HG02970 (cell line): ENCODE measurements around the gene CRELD1.

Source experiments
- ATAC-seq: cut with Tn5 transposase; IDR thresholded peaks from one replicate; pipeline ENCODE4 v1.9.1; 2021; ENCODE audit warnings: mild to moderate bottlenecking, moderate library complexity, moderate number of reproducible peaks; ENCODE audit not compliant: unreplicated experiment, low FRiP score

Gene CRELD1

DNA sequence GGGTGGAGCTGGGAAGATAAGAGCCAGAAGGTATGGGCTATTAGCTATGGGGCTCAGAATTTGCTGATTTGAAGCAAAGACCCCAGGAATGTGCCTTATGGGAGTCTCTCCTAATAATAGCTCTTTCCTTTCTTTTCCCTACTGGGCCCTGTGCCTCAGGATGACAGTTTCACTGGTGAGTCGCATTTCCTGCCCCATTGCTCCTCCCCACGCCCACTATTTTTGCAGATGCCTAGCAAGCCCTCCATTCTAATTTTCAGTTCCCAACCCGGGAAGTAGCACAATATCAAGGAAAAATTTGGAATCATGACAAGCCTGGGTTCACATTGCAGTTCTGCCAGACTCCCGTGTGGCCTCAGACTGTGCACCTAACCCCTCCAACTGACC, 30.4 kb upstream of the CRELD1 start:
- ATAC-seq, result no peak

DNA sequence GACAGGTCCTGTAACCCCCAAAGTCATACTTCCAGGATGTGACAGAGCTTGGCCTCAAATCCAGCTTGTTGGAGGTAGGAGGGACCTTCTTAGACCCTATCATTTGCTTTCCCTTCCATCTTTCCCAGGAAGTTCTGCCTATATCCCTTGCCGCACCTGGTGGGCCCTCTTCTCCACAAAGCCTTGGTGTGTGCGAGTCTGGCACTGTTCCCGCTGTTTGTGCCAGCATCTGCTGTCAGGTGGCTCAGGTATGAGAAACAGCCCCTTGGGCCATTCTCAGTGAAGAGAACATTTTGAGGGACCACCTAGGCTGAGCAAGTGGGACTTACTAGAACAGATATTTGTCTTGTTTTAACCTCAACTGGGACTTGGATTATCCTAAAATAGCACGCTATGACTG, 29.7 kb upstream of the CRELD1 start:
- no peak for ATAC-seq

DNA sequence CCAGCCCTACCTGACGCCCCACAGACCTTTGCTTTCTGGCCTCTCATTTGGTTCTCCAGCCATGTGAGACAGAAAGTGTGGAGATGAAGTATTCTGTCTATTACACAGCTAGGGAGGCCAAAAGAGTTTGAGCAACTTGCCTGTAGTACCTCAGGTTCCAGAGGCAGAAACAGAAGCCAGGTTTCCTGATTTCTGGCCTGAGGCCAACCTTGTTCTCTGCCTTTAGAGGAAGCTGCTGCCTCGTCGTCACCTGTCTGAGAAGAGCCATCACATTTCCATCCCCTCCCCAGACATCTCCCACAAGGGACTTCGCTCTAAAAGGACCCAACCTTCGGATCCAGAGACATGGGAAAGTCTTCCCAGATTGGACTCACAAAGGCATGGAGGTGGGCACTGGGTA, 27.2 kb upstream of the CRELD1 start:
- no peak for ATAC-seq

DNA sequence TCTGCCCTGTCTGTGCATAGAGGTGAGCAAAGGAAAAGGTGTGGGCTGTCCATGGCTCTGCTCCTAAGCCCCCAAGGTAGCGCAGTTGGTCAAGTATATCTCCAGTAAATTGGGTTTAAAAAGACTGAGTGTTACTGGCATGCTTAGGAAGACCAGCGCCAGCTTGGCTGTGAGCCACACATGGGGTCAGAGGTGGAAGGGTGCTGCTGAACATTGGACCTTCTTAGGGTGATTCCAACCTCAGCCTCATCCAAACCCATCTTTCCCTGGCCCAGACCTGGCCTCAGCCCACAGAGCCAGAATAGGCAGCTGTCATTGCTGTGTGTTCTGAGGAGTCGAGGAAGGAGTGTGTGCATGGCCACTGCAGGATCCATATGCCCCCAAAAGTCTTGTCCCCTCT, 25.3 kb upstream of the CRELD1 start:
- no peak for ATAC-seq

DNA sequence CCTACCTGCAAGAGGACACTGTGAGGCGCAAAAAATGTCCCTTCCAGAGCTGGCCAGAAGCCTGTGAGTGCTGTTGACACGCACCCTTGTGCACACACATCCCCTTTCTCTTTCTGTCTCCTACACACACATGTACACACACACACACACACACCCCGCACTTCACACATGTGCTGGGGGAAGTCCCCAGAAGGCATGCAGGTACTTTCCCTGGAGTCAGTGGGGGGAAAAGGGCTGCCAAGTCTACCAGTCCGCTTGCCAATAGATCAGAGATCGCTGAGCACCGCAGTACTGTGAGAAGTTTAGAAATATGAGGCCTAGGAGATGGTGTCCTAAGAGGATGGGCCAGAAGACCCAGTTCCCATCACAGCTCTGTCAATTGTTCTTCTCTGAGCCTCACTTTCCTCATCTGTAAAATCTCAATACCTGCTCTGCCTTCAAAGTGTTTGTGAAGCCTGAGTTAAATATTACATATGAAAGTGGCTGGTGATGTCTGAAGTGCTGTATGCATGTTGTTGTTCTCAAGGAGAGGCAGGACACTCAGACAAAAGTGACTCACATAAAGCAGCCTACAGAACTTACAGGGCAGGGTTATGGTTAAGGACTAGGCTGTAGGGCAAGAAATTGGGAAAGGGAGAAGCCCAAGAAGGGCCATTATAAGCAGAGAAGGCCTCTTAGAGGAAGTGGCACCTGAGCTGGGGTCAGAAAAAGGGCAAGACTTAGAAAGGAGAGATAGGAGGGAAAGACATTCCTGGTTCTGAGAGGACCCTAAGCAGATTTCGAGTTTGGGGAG, 24.2 kb upstream of the CRELD1 start:
- no peak for ATAC-seq

DNA sequence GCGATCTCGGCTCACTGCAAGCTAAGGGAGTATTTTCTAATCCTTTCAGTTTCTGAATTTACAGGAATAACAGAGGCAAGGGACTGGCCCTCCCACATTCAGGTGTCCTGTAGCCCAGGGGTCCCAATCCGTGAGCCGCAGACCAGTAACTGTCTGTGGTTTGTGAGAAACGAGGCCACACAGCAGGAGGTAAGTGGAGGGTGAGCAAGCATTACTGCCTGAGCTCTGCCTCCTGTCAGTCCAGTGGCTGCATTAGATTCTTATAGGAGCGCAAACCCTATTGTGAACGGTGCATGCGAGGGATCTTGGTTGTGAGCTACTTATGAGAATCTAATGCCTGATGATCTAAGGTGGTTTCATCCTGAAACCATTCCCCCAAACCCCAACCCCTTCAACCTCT, 21.8 kb upstream of the CRELD1 start:
- no peak for ATAC-seq

DNA sequence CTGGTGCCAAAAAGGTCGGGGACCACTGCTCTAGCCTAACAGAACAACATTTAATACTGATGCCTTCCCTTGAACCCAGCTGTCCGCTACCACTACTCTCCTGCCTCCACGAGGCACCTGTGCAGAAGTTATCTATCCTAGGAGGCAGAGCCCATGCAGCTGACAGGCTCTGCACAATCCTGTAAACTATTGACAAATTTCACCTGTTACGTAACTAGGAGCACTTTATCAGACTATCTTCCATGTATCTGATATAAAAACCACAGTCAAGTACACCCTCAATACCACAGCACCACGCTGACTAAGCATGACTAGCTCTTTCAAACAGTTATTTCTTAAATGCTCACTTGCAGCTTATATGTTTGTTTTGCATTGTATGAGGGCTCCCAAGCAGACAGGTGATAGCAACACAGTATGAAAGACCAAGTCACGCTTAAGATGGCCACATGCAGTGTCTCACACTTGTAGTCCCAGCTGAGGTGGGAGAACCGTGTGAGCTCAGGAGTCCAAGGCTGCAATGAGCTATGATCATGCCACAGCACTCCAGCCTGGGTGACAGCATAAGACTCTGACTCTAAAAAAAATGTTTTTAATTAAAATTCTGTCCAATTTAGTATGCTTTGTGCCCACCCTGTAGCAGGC, 21.2 kb upstream of the CRELD1 start:
- ATAC-seq, result no peak

DNA sequence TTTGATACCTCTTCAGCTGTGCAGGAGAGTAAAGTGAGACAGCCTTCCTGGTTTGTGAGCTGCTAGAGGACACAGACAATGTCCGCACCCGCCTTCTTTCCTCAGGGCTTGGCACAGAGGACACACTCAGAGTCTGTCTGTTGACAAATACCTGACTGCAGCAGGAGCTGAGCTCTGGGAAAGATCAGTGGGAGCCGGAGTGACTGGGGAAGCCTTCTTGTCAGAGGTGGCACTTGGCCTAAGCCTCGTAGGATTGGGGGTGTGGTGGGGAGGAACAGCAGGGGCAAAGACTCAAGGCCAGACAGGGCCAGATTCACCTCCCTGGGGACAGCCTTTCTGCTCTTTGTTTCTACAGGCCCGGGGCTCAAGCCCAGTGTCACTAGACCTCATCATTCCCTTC, 20.0 kb upstream of the CRELD1 start:
- ATAC-seq, result no peak

DNA sequence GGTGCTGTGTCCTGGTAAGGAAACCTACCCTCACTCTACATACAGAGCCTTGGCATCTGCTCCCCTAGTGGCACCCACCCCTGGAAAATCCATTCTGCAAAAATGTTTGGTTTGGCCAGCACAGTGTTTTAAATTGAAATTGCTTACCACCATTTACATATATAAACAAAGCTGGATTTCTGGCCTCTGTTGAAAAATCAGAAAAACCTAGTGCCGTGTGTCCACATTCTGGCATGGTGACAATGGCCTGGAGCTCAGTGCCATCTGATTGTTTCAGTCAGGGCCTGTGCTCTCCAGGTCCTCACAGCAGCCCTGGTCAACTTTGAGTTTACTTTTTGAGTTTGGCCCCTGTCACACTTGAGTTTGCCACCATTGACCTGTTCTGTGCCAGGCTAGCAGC, 19.6 kb upstream of the CRELD1 start:
- no peak for ATAC-seq

DNA sequence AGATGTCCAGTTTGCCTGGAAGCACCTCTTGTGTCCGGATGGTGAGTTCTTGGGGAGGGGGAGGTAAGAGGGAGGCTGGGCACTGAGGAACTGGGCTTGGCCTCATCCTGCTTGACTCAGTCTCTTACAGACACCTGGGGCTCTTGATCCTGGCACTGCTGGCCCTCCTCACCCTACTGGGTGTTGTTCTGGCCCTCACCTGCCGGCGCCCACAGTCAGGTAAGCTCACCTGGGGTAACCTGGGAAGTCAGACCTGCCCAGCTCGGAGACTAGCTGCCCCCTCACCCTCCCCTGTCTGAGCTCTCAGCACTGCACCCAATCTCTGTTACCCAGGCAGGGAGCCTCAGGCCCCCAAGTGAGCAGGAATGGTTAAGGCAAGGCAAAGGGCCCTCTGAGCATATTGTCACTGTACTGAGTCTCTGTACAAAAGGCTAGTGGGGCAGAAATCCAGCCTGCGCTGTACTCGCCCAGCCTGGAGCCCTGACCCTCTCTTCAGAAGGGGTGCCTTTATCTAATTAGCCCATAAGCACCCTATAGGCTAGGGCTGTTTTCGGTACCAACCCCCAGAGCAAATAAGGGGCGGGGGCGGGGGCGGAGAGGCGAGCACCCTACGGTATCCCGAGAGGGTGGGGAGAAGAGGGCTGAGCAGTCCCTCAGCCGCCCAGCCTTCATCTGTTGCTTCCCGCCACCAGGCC, 18.9 kb upstream of the CRELD1 start:
- ATAC-seq, result no peak

DNA sequence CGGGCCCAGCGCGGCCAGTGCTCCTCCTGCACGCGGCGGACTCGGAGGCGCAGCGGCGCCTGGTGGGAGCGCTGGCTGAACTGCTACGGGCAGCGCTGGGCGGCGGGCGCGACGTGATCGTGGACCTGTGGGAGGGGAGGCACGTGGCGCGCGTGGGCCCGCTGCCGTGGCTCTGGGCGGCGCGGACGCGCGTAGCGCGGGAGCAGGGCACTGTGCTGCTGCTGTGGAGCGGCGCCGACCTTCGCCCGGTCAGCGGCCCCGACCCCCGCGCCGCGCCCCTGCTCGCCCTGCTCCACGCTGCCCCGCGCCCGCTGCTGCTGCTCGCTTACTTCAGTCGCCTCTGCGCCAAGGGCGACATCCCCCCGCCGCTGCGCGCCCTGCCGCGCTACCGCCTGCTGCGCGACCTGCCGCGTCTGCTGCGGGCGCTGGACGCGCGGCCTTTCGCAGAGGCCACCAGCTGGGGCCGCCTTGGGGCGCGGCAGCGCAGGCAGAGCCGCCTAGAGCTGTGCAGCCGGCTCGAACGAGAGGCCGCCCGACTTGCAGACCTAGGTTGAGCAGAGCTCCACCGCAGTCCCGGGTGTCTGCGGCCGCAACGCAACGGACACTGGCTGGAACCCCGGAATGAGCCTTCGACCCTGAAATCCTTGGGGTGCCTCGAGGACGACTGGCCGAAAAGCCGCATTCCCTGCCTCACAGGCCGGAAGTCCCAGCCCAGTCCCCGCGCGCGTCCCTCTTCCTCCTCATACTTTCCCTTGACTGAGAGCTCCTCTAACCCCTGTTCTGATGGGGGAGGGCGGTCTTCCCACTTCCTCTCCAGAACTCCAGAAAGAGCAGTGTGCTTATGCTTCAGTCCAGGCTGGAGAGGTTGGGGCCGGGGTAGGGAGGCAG, 18.1 kb upstream of the CRELD1 start:
- ATAC-seq, result no peak

DNA sequence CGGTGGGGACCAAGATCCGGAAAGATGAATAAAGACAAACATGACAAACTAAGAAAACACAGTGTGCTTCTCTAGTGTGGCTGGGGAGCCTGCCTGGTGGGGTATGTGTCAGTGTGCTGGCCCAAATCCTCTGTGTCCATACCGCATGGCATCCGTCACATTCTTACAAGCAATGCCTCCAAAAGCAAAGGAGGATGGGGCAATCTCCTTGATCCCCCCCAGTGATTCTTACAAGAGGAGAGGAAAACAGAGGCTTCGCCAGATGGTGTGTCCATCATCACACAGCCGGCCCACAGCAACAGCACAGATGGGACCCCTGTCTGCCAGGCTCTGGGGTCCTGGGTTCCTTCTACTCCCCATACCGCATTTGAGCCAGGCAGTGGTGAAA, 17.3 kb upstream of the CRELD1 start:
- ATAC-seq, result no peak

DNA sequence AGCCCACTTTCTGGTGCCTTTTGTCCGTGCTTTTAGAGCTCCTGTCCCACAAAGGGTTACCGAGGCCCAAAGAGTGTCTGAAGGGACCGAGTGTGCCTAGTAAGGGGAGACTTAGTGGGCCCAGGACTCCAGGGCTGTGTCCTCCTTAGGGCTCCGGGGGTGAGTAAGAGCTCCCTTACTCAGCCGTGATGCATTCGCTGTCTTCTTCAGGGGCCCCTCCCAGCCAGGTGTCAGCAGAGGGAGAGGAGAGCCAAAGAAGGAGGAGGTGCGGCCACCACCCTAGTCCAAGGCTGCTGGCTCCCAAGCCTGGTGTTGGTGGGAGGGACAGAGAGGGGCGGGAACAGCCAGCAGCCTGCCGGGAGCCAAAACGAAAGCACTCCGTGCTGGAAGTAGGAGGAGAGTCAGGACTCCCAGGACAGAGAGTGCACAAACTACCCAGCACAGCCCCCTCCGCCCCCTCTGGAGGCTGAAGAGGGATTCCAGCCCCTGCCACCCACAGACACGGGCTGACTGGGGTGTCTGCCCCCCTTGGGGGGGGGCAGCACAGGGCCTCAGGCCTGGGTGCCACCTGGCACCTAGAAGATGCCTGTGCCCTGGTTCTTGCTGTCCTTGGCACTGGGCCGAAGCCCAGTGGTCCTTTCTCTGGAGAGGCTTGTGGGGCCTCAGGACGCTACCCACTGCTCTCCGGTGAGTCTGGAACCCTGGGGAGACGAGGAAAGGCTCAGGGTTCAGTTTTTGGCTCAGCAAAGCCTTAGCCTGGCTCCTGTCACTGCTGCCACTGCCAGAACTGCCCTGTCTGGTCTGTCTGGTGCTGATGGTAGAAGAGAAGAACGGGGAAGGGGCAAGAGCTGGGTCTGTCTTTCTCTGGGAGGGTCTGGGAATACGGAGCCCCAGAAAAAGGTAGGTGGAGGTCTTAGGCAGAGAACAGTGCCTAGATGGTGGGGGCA, 16.6 kb upstream of the CRELD1 start, which contains the start of gene IL17RC:
IL17RC (plus strand) TSS at position 365 of the 947 bp plus-strand sequence; CDS start at position 583, 218 bp downstream.
- no peak for ATAC-seq

DNA sequence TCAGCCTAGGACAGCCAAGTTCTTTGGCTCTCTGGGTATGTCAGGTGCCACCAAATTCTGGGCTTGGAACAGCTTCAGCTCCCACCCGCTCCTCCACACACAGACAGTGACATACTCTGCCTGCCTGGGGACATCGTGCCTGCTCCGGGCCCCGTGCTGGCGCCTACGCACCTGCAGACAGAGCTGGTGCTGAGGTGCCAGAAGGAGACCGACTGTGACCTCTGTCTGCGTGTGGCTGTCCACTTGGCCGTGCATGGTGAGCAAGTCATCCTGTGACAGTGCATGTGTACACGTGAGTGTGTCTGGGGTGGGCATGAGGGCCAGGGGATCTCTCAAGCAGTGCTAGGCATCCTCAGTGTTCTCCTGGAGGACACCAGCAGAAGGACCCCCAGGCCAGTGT, 15.8 kb upstream of the CRELD1 start:
- no peak for ATAC-seq

DNA sequence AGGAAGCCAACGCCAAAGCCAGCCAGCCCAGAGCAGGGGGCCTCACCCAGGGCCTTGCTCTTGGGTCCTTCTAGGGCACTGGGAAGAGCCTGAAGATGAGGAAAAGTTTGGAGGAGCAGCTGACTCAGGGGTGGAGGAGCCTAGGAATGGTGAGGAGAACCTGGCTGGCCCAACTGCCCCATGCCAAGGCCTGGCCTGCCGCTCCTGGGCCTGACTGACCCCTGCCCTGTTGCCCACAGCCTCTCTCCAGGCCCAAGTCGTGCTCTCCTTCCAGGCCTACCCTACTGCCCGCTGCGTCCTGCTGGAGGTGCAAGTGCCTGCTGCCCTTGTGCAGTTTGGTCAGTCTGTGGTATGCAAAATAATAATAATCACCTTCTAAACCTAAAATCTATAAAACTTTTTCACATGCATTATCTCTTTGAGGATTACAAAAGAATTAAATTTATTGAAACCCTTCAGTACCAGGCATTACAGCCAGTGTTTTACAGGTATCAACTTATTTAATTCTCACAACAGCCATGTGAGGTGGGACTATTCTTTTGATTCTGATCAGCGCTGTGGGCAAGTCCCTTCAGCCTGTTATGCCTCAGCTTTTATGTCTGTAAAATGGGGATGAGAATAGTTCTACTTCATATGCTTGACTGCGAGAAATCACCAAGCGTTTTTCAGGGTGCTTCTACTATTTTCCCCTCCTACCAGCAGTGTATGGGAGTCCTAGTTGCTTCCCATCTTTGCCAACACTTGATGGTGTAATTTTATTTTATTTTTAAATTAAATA, 15.2 kb upstream of the CRELD1 start:
- ATAC-seq, result no peak

DNA sequence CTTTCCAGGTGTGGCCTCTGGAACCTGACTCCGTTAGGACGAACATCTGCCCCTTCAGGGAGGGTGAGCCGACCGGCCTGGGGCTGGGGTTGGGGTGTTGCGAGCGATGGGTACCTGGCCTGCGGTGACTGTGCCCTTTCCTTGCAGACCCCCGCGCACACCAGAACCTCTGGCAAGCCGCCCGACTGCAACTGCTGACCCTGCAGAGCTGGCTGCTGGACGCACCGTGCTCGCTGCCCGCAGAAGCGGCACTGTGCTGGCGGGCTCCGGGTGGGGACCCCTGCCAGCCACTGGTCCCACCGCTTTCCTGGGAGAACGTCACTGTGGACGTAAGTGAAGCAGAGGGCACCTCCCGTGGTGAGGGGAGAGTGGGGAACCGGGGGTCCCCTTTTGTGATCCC, 5.5 kb upstream of the CRELD1 start:
- no peak for ATAC-seq

DNA sequence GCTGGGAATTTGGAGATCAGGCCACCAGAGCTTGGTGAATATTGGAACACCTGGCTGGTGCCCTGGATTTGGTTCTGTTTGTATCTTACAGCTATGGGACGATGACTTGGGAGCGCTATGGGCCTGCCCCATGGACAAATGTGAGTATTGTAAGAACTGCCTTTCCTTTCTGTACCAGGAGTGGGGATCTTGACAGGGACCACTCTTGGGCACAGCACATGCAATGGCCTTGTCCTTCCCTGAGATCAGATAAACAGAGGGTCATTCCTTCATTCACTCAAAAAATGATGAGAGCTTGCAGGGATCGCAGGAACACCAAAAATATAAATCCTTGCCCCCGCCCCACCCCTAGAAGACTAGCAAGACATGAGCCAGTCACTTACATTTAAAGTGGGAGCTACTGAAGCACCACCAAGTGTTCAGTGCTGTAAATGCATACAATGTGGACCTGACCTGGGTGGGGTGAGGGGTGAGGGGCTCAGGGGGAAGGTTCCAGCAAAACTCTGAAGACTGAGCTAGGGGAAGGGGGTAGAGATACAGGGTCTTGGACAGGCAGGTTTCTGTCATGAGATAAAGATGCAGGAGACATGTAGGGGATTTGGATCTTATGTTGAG, 2.7 kb upstream of the CRELD1 start:
- no peak for ATAC-seq

DNA sequence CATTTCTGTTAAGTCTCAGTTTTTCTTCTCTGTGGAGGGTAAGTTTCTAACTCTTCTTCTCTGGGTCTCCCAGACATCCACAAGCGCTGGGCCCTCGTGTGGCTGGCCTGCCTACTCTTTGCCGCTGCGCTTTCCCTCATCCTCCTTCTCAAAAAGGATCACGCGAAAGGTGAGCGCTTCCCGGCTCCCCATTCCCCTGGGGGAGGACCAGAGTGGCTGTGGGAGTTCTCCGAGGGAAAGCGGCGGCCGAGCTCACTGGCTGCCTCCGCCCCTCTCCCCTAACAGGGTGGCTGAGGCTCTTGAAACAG, 1.1 kb upstream of the CRELD1 start:
- no peak for ATAC-seq
